H9 (cell line): ENCODE data around the gene SCG2. TPM values are rescaled to one million over a fixed set of nuclear protein-coding genes. Genes with fewer than 3 reads are reported as not detected.

Experiments used
- DNase-seq: peaks from one replicate; pipeline ENCODE4 v3.0.0-alpha.2; 2017
- H2AFZ ChIP-seq: one replicate; pipeline ENCODE4 v1.6.1; 2013; ENCODE audit warnings: mild to moderate bottlenecking, low read length, control low read depth, moderate library complexity
- H2AK5ac ChIP-seq: 2 replicates; pipeline ENCODE4 v1.6.1; 2013; ENCODE audit warnings: low read length, control low read depth, mixed read lengths; ENCODE audit not compliant: insufficient read length
- H2BK120ac ChIP-seq: one replicate; pipeline ENCODE4 v1.6.1; 2013; ENCODE audit warnings: low read depth, mild to moderate bottlenecking, low read length, control low read depth, inconsistent platforms; ENCODE audit not compliant: poor library complexity, severe bottlenecking
- H2BK12ac ChIP-seq: 2 replicates; pipeline ENCODE4 v1.6.1; 2013; ENCODE audit warnings: low read length, control low read depth, mixed read lengths, low read depth; ENCODE audit not compliant: insufficient read length
- H2BK15ac ChIP-seq: 2 replicates; pipeline ENCODE4 v1.6.1; 2013; ENCODE audit warnings: low read depth, low read length, control low read depth
- H2BK20ac ChIP-seq: one replicate; pipeline ENCODE4 v1.6.1; 2013; ENCODE audit warnings: low read depth, mild to moderate bottlenecking, low read length, control low read depth, inconsistent platforms; ENCODE audit not compliant: poor library complexity, severe bottlenecking
- H2BK5ac ChIP-seq: 2 replicates; pipeline ENCODE4 v1.6.1; 2013; ENCODE audit warnings: low read length, control low read depth, mixed read lengths; ENCODE audit not compliant: insufficient read length
- H3K14ac ChIP-seq: 2 replicates; pipeline ENCODE4 v1.6.1; 2013; ENCODE audit warnings: low read length, control low read depth; ENCODE audit not compliant: insufficient read depth
- H3K18ac ChIP-seq: 2 replicates; pipeline ENCODE4 v1.6.1; 2013; ENCODE audit warnings: low read depth, mild to moderate bottlenecking, mixed read lengths, low read length, control low read depth; ENCODE audit not compliant: insufficient read length
- H3K23ac ChIP-seq: 2 replicates; pipeline ENCODE4 v1.6.1; 2013; ENCODE audit warnings: low read length, control low read depth, mixed read lengths, low read depth; ENCODE audit not compliant: insufficient read length
- H3K23me2 ChIP-seq: 2 replicates; pipeline ENCODE4 v1.6.1; 2013; ENCODE audit warnings: low read depth, mild to moderate bottlenecking, mixed read lengths, low read length, control low read depth; ENCODE audit not compliant: insufficient read length, poor library complexity, severe bottlenecking
- H3K27ac ChIP-seq: 2 replicates; pipeline ENCODE4 v1.5.1; 2013; ENCODE audit warnings: low read length, control low read depth, mixed read lengths, low read depth; ENCODE audit not compliant: insufficient read length
- H3K27me3 ChIP-seq: 2 replicates; pipeline ENCODE4 v1.6.1; 2013; ENCODE audit warnings: low read length, control low read depth, inconsistent platforms; ENCODE audit not compliant: insufficient read depth
- H3K4ac ChIP-seq: 2 replicates; pipeline ENCODE4 v1.6.1; 2013; ENCODE audit warnings: low read depth, mild to moderate bottlenecking, control low read depth, inconsistent platforms, low read length, moderate library complexity
- H3K4me1 ChIP-seq: 2 replicates; pipeline ENCODE4 v1.6.1; 2013; ENCODE audit warnings: low read length, control low read depth, inconsistent platforms; ENCODE audit not compliant: insufficient read depth
- H3K4me2 ChIP-seq: 2 replicates; pipeline ENCODE4 v1.6.1; 2013; ENCODE audit warnings: low read length, control low read depth, mixed read lengths; ENCODE audit not compliant: insufficient read length, insufficient read depth
- H3K56ac ChIP-seq: 2 replicates; pipeline ENCODE4 v1.6.1; 2013; ENCODE audit warnings: low read depth, mild to moderate bottlenecking, mixed read lengths, low read length, control low read depth; ENCODE audit not compliant: insufficient read length
- H3K79me1 ChIP-seq: 2 replicates; pipeline ENCODE4 v1.6.1; 2013; ENCODE audit warnings: low read depth, mild to moderate bottlenecking, moderate library complexity, low read length, control low read depth, inconsistent platforms; ENCODE audit not compliant: insufficient read depth, poor library complexity, severe bottlenecking
- H3K79me2 ChIP-seq: 2 replicates; pipeline ENCODE4 v1.6.1; 2013; ENCODE audit warnings: low read length, control low read depth, inconsistent platforms; ENCODE audit not compliant: insufficient read depth
- H3K9ac ChIP-seq: 2 replicates; pipeline ENCODE4 v1.6.1; 2013; ENCODE audit warnings: low read length, control low read depth, mixed read lengths; ENCODE audit not compliant: insufficient read length; ENCODE audit errors: extremely low read depth
- H3K9me3 ChIP-seq: one replicate; pipeline ENCODE4 v1.6.1; 2013; ENCODE audit warnings: low read depth, low read length, inconsistent platforms; ENCODE audit not compliant: control insufficient read depth
- H3T11ph ChIP-seq: one replicate; pipeline ENCODE4 v1.6.1; 2013; ENCODE audit warnings: mild to moderate bottlenecking, low read length, control low read depth, inconsistent platforms
- H4K20me1 ChIP-seq: one replicate; pipeline ENCODE4 v1.6.1; 2013; ENCODE audit not compliant: control insufficient read depth, insufficient read length, insufficient read depth
- H4K5ac ChIP-seq: 2 replicates; pipeline ENCODE4 v1.6.1; 2013; ENCODE audit warnings: low read depth, mild to moderate bottlenecking, mixed read lengths, low read length, control low read depth; ENCODE audit not compliant: insufficient read length
- H4K8ac ChIP-seq: replicated peaks from 2 replicates; pipeline ENCODE4 v1.6.1; 2013; ENCODE audit warnings: low read length, control low read depth, mixed read lengths, low read depth; ENCODE audit not compliant: insufficient read length
- H4K91ac ChIP-seq: 2 replicates; pipeline ENCODE4 v1.6.1; 2013; ENCODE audit warnings: low read depth, mild to moderate bottlenecking, moderate library complexity, mixed read lengths, low read length, control low read depth; ENCODE audit not compliant: insufficient read length
- H3K27ac Mint-ChIP-seq, 3 experiments: 2 replicates in 2 of 3; 3 replicates in 1 of 3; pipeline ENCODE4 v1.8.0; 2020 to 2021; ENCODE audit warnings: mixed read lengths in 3 of 3, mild to moderate bottlenecking in 1 of 3, moderate library complexity in 1 of 3
- H3K27me3 Mint-ChIP-seq: 2 replicates; pipeline ENCODE4 v1.8.0; 2021; ENCODE audit warnings: low read depth, mild to moderate bottlenecking, moderate library complexity, mixed read lengths
- H3K36me3 Mint-ChIP-seq, 3 experiments: 2 replicates in 2 of 3; 3 replicates in 1 of 3; pipeline ENCODE4 v1.8.0; 2020 to 2021; ENCODE audit warnings: low read depth in 3 of 3, mixed read lengths in 3 of 3; ENCODE audit not compliant: insufficient read depth in 1 of 3
- H3K4me1 Mint-ChIP-seq, 2 experiments: 2 replicates each; pipeline ENCODE4 v1.8.0; 2020; ENCODE audit warnings: mixed read lengths in 2 of 2
- H3K4me3 Mint-ChIP-seq, 2 experiments: 2 replicates in 1 of 2; 3 replicates in 1 of 2; pipeline ENCODE4 v1.8.0; 2020 to 2021; ENCODE audit warnings: mild to moderate bottlenecking in 2 of 2, mixed read lengths in 2 of 2, moderate library complexity in 1 of 2
- H3K9me3 Mint-ChIP-seq, 2 experiments: 2 replicates in 1 of 2; 3 replicates in 1 of 2; pipeline ENCODE4 v1.8.0; 2020; ENCODE audit warnings: mild to moderate bottlenecking in 2 of 2, mixed read lengths in 2 of 2, moderate library complexity in 1 of 2
- WGBS: extraction: QIAGEN DNeasy Blood & Tissue Kit; methylation state at CpG from one replicate; pipeline ENCODE4 v1.1.7; 2013; ENCODE audit warnings: missing lambda C conversion rate, low lambda C conversion rate, mixed read lengths; ENCODE audit not compliant: insufficient read length; ENCODE audit errors: extremely low coverage; 5-methylcytosine and 5-hydroxymethylcytosine counted together
- total RNA-seq: library from RNA; stranded (reverse); gene quantifications from 2 replicates; pipeline ENCODE4 v1.2.1, GENCODE V29; 2021
- TF ChIP-seq, protein P1 (sequence below): fragments of 200-600 bp; sonication (generic); conservative IDR thresholded peaks from 3 replicates; pipeline ENCODE4 v1.8.0; 2021; ENCODE audit warnings: antibody characterized with exemption, mild to moderate bottlenecking

The SCG2 gene
- total RNA-seq, 1 experiment from 2014 or later: 4.4 TPM

DNA sequence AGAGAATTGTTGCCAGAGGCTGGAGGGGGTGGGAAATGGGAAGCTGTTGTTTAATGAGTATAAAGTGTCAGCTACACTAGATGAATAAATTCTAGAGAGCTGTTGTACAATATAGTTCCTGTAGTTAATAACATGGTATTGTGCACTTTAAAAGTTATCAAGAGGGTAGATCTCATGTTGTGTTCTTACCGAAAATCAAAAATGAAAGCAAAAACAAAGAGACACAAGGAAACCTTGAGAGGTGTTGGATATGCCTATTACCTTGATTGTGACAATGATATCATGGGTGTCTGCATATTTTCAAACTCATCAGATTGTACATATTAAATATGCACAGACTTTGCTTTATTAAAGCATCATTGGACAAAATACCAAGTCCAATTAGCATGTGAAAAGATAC lies 43.2 kb downstream of the SCG2 start:
- Mint-ChIP-seq H3K4me1 (peaks cover 20% of the 10 kb centered on the region in 2 experiments), H3K27me3 (peaks cover 15% of the 10 kb centered on the region), H3K9me3 (no peaks in the 10 kb centered on the region), H3K4me3 (no peak overlapping the region), H3K36me3 (no peaks in the 10 kb centered on the region), H3K27ac (no peak overlapping the region)
- no peak for DNase-seq
- no peak overlapping the region for H3K27ac ChIP-seq
- H3K23ac ChIP-seq: no peak overlapping the region
- no peak overlapping the region for H3K14ac ChIP-seq
- H2BK5ac ChIP-seq: no peak overlapping the region
- no peak overlapping the region for H3K4ac ChIP-seq
- H4K5ac ChIP-seq: no peak overlapping the region
- H2BK12ac ChIP-seq: no peak overlapping the region
- no peak overlapping the region for H2AFZ ChIP-seq
- no peaks in the 10 kb centered on the region for H3K79me1 ChIP-seq
- TF ChIP-seq, protein P1, sequence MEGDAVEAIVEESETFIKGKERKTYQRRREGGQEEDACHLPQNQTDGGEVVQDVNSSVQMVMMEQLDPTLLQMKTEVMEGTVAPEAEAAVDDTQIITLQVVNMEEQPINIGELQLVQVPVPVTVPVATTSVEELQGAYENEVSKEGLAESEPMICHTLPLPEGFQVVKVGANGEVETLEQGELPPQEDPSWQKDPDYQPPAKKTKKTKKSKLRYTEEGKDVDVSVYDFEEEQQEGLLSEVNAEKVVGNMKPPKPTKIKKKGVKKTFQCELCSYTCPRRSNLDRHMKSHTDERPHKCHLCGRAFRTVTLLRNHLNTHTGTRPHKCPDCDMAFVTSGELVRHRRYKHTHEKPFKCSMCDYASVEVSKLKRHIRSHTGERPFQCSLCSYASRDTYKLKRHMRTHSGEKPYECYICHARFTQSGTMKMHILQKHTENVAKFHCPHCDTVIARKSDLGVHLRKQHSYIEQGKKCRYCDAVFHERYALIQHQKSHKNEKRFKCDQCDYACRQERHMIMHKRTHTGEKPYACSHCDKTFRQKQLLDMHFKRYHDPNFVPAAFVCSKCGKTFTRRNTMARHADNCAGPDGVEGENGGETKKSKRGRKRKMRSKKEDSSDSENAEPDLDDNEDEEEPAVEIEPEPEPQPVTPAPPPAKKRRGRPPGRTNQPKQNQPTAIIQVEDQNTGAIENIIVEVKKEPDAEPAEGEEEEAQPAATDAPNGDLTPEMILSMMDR: no peak
- no peak overlapping the region for H2BK120ac ChIP-seq
- H4K8ac ChIP-seq: no peak overlapping the region
- no peak overlapping the region for H3K56ac ChIP-seq
- no peaks in the 10 kb centered on the region for H3K79me2 ChIP-seq
- no peaks in the 10 kb centered on the region for H3K23me2 ChIP-seq
- H3K4me2 ChIP-seq: no peak overlapping the region
- H3T11ph ChIP-seq: no peak overlapping the region
- H4K20me1 ChIP-seq: no peaks in the 10 kb centered on the region
- H2BK15ac ChIP-seq: no peak overlapping the region
- H3K9ac ChIP-seq: no peak overlapping the region
- no peaks in the 10 kb centered on the region for H3K9me3 ChIP-seq
- H4K91ac ChIP-seq: no peak overlapping the region
- no peak overlapping the region for H3K18ac ChIP-seq
- no peak overlapping the region for H2AK5ac ChIP-seq
- H2BK20ac ChIP-seq: no peak overlapping the region
- WGBS: no CpG with 5 or more reads among the region's 1 CpG
- H3K4me1 ChIP-seq: peaks cover 7% of the 10 kb centered on the region; the same call in 1 of the 2 replicates
- no peaks in the 10 kb centered on the region for H3K27me3 ChIP-seq
